Sigmoid colon (tissue), 7 donors: ENCODE data around the gene TMEM14C. TPM values are rescaled to one million over a fixed set of nuclear protein-coding genes. Genes with fewer than 3 reads are reported as not detected.
A peak's percentile ranks its signal among the peaks of the same experiment; 100 is the strongest.

Experiments
- DNase-seq: peaks from one replicate; pipeline ENCODE4 v3.0.0-alpha.2; 2019
- H3K27ac ChIP-seq, 4 donors: fragments of 200-600 bp; sonication (generic); one replicate each; pipeline ENCODE4 v1.5.1; 2016 to 2019; ENCODE audit warnings: mild to moderate bottlenecking in 1 of 4
- H3K27me3 ChIP-seq, 3 donors: fragments of 200-600 bp; sonication (generic); one replicate each; pipeline ENCODE4 v1.5.1; 2019; ENCODE audit warnings: mild to moderate bottlenecking in 1 of 3
- H3K36me3 ChIP-seq, 4 donors: fragments of 200-600 bp; sonication (generic); one replicate each; pipeline ENCODE4 v1.5.1; 2016 to 2019
- H3K4me1 ChIP-seq, 4 donors: fragments of 200-600 bp; sonication (generic); one replicate each; pipeline ENCODE4 v1.5.1; 2017 to 2019
- H3K4me3 ChIP-seq, 4 donors: fragments of 200-600 bp; sonication (generic); one replicate each; pipeline ENCODE4 v1.5.1; 2017 to 2019; ENCODE audit warnings: mild to moderate bottlenecking in 2 of 4, moderate library complexity in 1 of 4
- H3K9me3 ChIP-seq, 4 donors: fragments of 200-600 bp in 3 of 4; sonication (generic) in 3 of 4; one replicate each; pipeline versions ENCODE4 v1.5.1 to v1.6.1; 2013 to 2019
- EP300 ChIP-seq, 4 donors: sonication (generic); formaldehyde crosslinking; IDR thresholded peaks; one replicate each; pipeline ENCODE4 v1.6.1; 2017; ENCODE audit warnings: antibody characterized with exemption in 4 of 4
- POLR2A ChIP-seq, 2 donors: fragments of 450-650 bp; IDR thresholded peaks; one replicate each; pipeline ENCODE4 v1.6.1; 2016; ENCODE audit warnings: antibody characterized with exemption in 2 of 2, mild to moderate bottlenecking in 2 of 2, moderate library complexity in 2 of 2
- POLR2AphosphoS5 ChIP-seq, 4 donors: sonication (generic); formaldehyde crosslinking; IDR thresholded peaks; one replicate each; pipeline ENCODE4 v1.6.1; 2017; ENCODE audit warnings: antibody characterized with exemption in 4 of 4
- WGBS, 2 donors: extraction: QIAGEN DNeasy Blood & Tissue Kit; methylation state at CpG; one replicate each; pipeline ENCODE4 v1.1.7; 2013; 5-methylcytosine and 5-hydroxymethylcytosine counted together
- intact Hi-C: fragments of 100-400 bp; cut with DNase I; formaldehyde crosslinking; loops from one replicate; pipeline ENCODE4 v1.15.1; 2023
- polyA plus RNA-seq, 3 donors: library from polyadenylated mRNA; stranded (reverse); fragments of 200-250 nt; gene quantifications; one replicate each; pipeline ENCODE4 v1.2.3, GENCODE V29; 2013
- total RNA-seq, 4 donors: library from RNA; depleted of rRNA; stranded (reverse); fragments of >200 nt; gene quantifications; one replicate each; pipeline ENCODE4 v1.1.0, GENCODE V29; 2016
- TF ChIP-seq, protein P1 (sequence below), 4 experiments: fragments of 450-650 bp in 3 of 4; fragments of 200-600 bp in 1 of 4; IDR thresholded peaks; one replicate each; pipeline ENCODE4 v1.5.1; 2016 to 2019; ENCODE audit warnings: antibody characterized with exemption in 4 of 4, mild to moderate bottlenecking in 3 of 4, moderate library complexity in 2 of 4
- donor health status: healthy with polysubstance abuse.
- donor health status: Bipolar disorder and iron deficiency.
- donor health status: healthy.

Gene TMEM14C
- total and polyA plus RNA-seq, 7 donors, result 86.0 to 199 (median 130) TPM

DNA sequence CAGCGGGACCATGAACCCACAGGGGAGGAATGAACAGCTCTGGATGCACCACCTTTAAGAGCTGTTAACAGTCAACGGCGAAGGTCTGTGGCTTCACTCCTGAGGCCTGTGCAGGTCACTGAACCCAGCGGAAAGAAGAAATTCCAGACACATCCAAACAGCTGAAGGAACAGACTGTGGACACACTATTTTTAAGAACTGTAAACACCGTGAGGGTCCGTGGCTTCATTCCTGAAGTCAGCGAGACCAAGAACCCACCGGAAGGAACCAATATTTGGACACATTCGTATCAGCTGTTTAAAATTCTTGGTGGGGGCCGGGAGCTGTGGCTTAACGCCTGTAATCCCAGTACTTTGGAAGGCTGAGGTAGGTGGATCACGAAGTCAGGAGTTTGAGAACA, 19.4 kb downstream of the TMEM14C start:
- peak; percentile 26 for DNase-seq
- TF ChIP-seq, protein P1, sequence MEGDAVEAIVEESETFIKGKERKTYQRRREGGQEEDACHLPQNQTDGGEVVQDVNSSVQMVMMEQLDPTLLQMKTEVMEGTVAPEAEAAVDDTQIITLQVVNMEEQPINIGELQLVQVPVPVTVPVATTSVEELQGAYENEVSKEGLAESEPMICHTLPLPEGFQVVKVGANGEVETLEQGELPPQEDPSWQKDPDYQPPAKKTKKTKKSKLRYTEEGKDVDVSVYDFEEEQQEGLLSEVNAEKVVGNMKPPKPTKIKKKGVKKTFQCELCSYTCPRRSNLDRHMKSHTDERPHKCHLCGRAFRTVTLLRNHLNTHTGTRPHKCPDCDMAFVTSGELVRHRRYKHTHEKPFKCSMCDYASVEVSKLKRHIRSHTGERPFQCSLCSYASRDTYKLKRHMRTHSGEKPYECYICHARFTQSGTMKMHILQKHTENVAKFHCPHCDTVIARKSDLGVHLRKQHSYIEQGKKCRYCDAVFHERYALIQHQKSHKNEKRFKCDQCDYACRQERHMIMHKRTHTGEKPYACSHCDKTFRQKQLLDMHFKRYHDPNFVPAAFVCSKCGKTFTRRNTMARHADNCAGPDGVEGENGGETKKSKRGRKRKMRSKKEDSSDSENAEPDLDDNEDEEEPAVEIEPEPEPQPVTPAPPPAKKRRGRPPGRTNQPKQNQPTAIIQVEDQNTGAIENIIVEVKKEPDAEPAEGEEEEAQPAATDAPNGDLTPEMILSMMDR (IDR thresholded peaks at IDR 0.05), result no peak
- intact Hi-C loops, result loop anchor here (10.0 kb wide), 1 partner anchor 353 kb away; the partner anchor contains the start of gene SMIM13
- Histone ChIP-seq H3K27ac (no peak overlapping the region), H3K4me3 (no peak overlapping the region), H3K9me3 (no peaks in the 10 kb centered on the region), H3K4me1 (peaks cover 0 to 9% (median 6%) of the 10 kb centered on the region in 4 donors), H3K36me3 (peaks cover 0 to 3% (median 0%) of the 10 kb centered on the region in 4 donors), H3K27me3 (no peaks in the 10 kb centered on the region)
- 96 to 97% methylated on average over 12 of the region's 12 CpGs for WGBS, 2 donors

DNA sequence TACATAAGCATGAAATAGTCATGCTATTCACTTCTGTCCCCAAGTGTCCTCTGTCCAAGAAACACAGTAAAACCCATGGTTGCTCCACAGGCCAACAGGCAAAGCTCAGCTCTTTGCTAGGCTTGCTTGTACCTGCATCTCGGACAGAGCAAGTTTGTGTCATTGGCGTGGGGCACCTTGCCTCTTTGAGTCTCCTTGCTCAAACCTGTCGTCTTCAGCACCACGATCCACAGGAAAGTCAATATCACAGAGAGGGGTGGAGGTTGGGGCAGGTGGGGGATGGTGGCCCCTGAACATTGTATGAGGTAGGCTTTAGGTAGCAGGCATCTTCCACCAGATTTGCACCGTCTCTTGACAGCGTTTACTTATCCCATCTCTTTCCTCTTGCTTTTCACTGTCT, 20.6 kb downstream of the TMEM14C start:
- WGBS, 2 donors, result 85 to 94% methylated on average over 6 of the region's 6 CpGs
- H3K27ac ChIP-seq, result no peak overlapping the region
- H3K4me1 ChIP-seq, result peaks cover 0 to 16% (median 10%) of the 10 kb centered on the region in 4 donors
- H3K27me3 ChIP-seq, result no peaks in the 10 kb centered on the region
- no peak for TF ChIP-seq POLR2A (IDR thresholded peaks at IDR 0.05)
- TF ChIP-seq, protein P1 (IDR thresholded peaks at IDR 0.05), result no peak
- TF ChIP-seq EP300 (IDR thresholded peaks at IDR 0.05), result no peak
- TF ChIP-seq POLR2AphosphoS5 (IDR thresholded peaks at IDR 0.05), result no peak
- H3K36me3 ChIP-seq, result peaks cover 0 to 3% (median 0%) of the 10 kb centered on the region in 4 donors
- intact Hi-C loops, result loop anchor here (10.0 kb wide), 1 partner anchor 351 kb away; the partner anchor contains the start of gene SMIM13
- no peaks in the 10 kb centered on the region for H3K9me3 ChIP-seq
- peak; percentile 19 for DNase-seq
- H3K4me3 ChIP-seq, result no peak overlapping the region

DNA sequence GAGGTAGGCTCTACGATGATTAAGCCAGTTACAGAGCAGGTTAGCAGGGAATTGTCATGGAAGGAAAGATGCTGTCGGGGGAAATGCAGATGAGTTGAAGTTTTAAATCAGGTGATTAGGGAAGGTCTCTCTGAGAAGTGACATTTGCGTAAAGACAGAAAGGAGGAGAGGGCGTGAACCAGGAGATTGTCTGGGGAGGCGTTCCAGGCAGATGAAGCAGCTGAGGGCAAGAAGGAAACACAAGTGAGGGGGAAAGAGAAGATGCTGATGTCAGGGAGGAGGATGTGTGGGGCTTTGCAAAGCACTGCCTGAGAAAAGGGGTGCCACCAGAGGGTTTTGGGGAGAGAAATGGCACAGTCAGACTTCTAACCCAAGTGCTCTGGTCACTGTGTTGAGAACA, 22.2 kb downstream of the TMEM14C start:
- DNase-seq, result peak; percentile 21
- 90 to 92% methylated on average over 5 of the region's 5 CpGs for WGBS, 2 donors
- TF ChIP-seq POLR2A (IDR thresholded peaks at IDR 0.05) (no peak), POLR2AphosphoS5 (IDR thresholded peaks at IDR 0.05) (no peak), EP300 (IDR thresholded peaks at IDR 0.05) (no peak)
- TF ChIP-seq, protein P1 (IDR thresholded peaks at IDR 0.05), result no peak
- H3K27me3 ChIP-seq, result no peaks in the 10 kb centered on the region
- no peak overlapping the region for H3K27ac ChIP-seq
- no peak overlapping the region for H3K4me3 ChIP-seq
- peaks cover 0 to 32% (median 26%) of the 10 kb centered on the region in 4 donors for H3K4me1 ChIP-seq
- intact Hi-C loops, result loop anchor here (10.0 kb wide), 1 partner anchor 350 kb away; the partner anchor contains the start of gene SMIM13
- H3K36me3 ChIP-seq, result peaks cover 0 to 11% (median 4%) of the 10 kb centered on the region in 4 donors
- no peaks in the 10 kb centered on the region for H3K9me3 ChIP-seq

GRCh38 chr6:10746915-10747250, 24.0 kb downstream of the TMEM14C start:
- peak overlapping the region; percentile 48 to 80 (median 59) for H3K4me3 ChIP-seq
- DNase-seq, result no peak
- no peak for TF ChIP-seq POLR2A (IDR thresholded peaks at IDR 0.05)
- intact Hi-C loops, result loop anchor here (1.0 to 10.0 kb wide), 4 partner anchors 24 to 348 kb away; partner anchors contain the start of genes C6orf52, PAK1IP1, SMIM13 and TMEM14C
- WGBS, 2 donors, result 46 to 49% methylated on average over 9 of the region's 9 CpGs
- H3K27ac ChIP-seq, result peak overlapping the region; percentile 76 to 88 (median 79)
- H3K9me3 ChIP-seq, result no peaks in the 10 kb centered on the region
- no peaks in the 10 kb centered on the region for H3K27me3 ChIP-seq
- peaks cover 0 to 27% (median 4%) of the 10 kb centered on the region in 4 donors for H3K36me3 ChIP-seq
- peaks cover 0 to 32% (median 27%) of the 10 kb centered on the region in 4 donors for H3K4me1 ChIP-seq

DNA sequence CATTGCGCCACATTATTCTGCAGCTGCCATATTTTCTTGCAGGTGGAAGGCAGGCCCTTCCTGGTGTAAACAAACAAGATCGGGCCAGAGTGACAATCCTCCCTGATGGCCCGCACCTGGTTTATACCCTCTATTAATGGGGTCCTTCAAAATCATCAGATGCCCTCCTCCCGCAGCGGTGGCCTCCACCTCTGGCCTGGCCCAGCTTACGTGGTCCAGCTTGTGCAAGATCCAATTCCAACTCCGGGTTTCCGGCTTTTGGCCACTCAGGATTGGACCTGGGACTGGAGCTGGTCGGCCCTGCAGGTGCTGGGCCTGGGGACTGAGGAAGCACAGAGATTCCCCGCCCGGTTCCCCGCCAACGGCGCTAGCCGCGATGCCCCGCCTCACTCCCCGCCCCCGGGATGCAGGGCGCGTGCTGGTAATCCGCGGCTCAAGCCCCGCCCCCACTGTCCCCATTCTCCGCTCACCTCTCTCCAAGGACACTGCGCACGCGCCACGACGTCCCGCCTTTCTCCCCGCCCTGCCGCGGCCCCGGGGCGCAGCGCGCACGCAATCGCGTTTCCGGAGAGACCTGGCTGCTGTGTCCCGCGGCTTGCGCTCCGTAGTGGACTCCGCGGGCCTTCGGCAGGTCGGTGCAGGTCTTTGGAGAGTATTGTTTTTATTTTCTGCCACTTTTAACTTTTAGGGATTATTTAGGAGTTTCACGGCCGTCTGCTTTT, 24.5 kb downstream of the TMEM14C start, which contains the start of gene TMEM14B:
Gene TMEM14B (plus strand): TSS at position 555 of the 722 bp plus-strand sequence. CDS start 1,441 bp downstream, outside the sequence.
- WGBS, 2 donors, result 1% methylated on average over 52 of the region's 52 CpGs
- H3K4me1 ChIP-seq, result peaks cover 0 to 32% (median 27%) of the 10 kb centered on the region in 4 donors
- TF ChIP-seq POLR2AphosphoS5 (IDR thresholded peaks at IDR 0.05) (peak; percentile 86 to 97 (median 94)), EP300 (IDR thresholded peaks at IDR 0.05) (peak in 1 of 4 donors; percentile 73), POLR2A (IDR thresholded peaks at IDR 0.05) (peak; percentile 61 to 79)
- TF ChIP-seq, protein P1 (IDR thresholded peaks at IDR 0.05), result no peak
- peaks cover 0 to 30% (median 4%) of the 10 kb centered on the region in 4 donors for H3K36me3 ChIP-seq
- peak within 1 kb of the TSS; percentile 48 to 80 (median 59) for H3K4me3 ChIP-seq
- DNase-seq, result peak; percentile 100
- H3K27ac ChIP-seq, result peak within 1 kb of the TSS; percentile 76 to 88 (median 79)
- H3K9me3 ChIP-seq, result no peaks in the 10 kb centered on the region
- H3K27me3 ChIP-seq, result no peaks in the 10 kb centered on the region
- intact Hi-C loops, result loop anchor here (1.0 to 10.0 kb wide), 4 partner anchors 24 to 347 kb away; partner anchors contain the start of genes C6orf52, PAK1IP1, SMIM13 and TMEM14C
